OCI-LY7 (cell line): Measurements from ENCODE around the gene RD3L.

Experiments used
- EZH2phosphoT487 ChIP-seq: fragments of 200-600 bp; sonication (generic); IDR thresholded peaks from 2 replicates; pipeline ENCODE4 v1.6.1; 2018; ENCODE audit warnings: low read depth, borderline replicate concordance, mild to moderate bottlenecking, mixed run types, antibody characterized with exemption, low read length, moderate library complexity, mixed read lengths
- TF ChIP-seq, protein P1 (sequence below): fragments of 200-600 bp; sonication (generic); conservative IDR thresholded peaks from 2 replicates; pipeline ENCODE4 v1.5.1; 2014; ENCODE audit warnings: mild to moderate bottlenecking, antibody characterized with exemption, low read length, moderate library complexity, mixed read lengths

DNA sequence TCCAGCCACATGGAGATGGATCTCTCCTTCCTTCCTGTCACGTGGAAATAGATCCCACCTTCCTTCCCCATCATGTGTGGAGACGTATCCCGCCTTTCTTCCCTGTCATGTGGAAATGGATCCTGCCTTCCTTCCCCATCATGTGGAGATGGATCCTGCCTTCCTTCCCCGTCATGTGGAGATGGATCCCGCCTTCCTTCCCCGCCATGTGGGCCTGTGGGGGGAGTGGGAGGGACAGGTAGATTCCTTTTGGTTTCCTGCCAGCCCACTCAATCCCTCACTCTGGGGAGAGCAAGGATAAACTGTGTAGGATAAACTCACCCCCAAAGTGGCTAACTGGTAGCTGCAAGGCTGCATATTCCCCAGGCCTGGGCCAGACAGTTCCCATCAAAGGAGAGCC lies 45.8 kb downstream of the RD3L start:
- TF ChIP-seq, protein P1, sequence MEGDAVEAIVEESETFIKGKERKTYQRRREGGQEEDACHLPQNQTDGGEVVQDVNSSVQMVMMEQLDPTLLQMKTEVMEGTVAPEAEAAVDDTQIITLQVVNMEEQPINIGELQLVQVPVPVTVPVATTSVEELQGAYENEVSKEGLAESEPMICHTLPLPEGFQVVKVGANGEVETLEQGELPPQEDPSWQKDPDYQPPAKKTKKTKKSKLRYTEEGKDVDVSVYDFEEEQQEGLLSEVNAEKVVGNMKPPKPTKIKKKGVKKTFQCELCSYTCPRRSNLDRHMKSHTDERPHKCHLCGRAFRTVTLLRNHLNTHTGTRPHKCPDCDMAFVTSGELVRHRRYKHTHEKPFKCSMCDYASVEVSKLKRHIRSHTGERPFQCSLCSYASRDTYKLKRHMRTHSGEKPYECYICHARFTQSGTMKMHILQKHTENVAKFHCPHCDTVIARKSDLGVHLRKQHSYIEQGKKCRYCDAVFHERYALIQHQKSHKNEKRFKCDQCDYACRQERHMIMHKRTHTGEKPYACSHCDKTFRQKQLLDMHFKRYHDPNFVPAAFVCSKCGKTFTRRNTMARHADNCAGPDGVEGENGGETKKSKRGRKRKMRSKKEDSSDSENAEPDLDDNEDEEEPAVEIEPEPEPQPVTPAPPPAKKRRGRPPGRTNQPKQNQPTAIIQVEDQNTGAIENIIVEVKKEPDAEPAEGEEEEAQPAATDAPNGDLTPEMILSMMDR, result no peak
- no peak for TF ChIP-seq EZH2phosphoT487
